Ascending aorta (tissue), 2 donors: ENCODE measurements around the gene GSAP. TPM values are rescaled to one million over a fixed set of nuclear protein-coding genes. Genes with fewer than 3 reads are reported as not detected.

Experiments
- DNase-seq, 2 donors: peaks; one replicate each; pipeline ENCODE4 v3.0.0-alpha.2; 2019; ENCODE audit warnings: low spot score in 2 of 2
- H3K27ac ChIP-seq, 2 donors: fragments of 200-600 bp; sonication (generic); one replicate each; pipeline ENCODE4 v1.5.1; 2016 to 2017; ENCODE audit warnings: mild to moderate bottlenecking in 1 of 2
- H3K27me3 ChIP-seq: fragments of 200-600 bp; sonication (generic); one replicate; pipeline ENCODE4 v1.5.1; 2017
- H3K36me3 ChIP-seq, 2 donors: fragments of 200-600 bp; sonication (generic); one replicate each; pipeline ENCODE4 v1.5.1; 2016
- H3K4me1 ChIP-seq, 2 donors: fragments of 200-600 bp; sonication (generic); one replicate each; pipeline ENCODE4 v1.5.1; 2016 to 2017; ENCODE audit warnings: mild to moderate bottlenecking in 1 of 2
- H3K4me3 ChIP-seq, 2 donors: fragments of 200-600 bp; sonication (generic); one replicate each; pipeline ENCODE4 v1.5.1; 2016 to 2017; ENCODE audit warnings: mild to moderate bottlenecking in 1 of 2
- H3K9me3 ChIP-seq, 2 donors: fragments of 200-600 bp; sonication (generic); one replicate each; pipeline ENCODE4 v1.5.1; 2016
- intact Hi-C: fragments of 100-400 bp; cut with DNase I; formaldehyde crosslinking; loops from one replicate; pipeline ENCODE4 v1.15.1; 2023
- total RNA-seq: library from RNA; depleted of rRNA; stranded (reverse); fragments of >200 nt; gene quantifications from one replicate; pipeline ENCODE4 v1.1.0, GENCODE V29; 2016
- TF ChIP-seq, protein P1 (sequence below), 3 experiments: fragments of 200-600 bp in 2 of 3; fragments of 450-650 bp in 1 of 3; sonication (generic) in 2 of 3; IDR thresholded peaks; one replicate each; pipeline ENCODE4 v1.5.1; 2016 to 2019; ENCODE audit warnings: antibody characterized with exemption in 3 of 3, mild to moderate bottlenecking in 1 of 3, moderate library complexity in 1 of 3

The GSAP gene
- total RNA-seq, 1 donor from 2014 or later = 10.9 TPM

GRCh38 chr7:77327067-77327931 is 88.8 kb downstream of the GSAP start:
- H3K27me3 ChIP-seq = no peaks in the 10 kb centered on the region
- peaks cover 26 to 57% of the 10 kb centered on the region in 2 donors for H3K4me1 ChIP-seq
- H3K36me3 ChIP-seq = no peaks in the 10 kb centered on the region
- peak; percentile 43 to 79 for DNase-seq
- TF ChIP-seq, protein P1, sequence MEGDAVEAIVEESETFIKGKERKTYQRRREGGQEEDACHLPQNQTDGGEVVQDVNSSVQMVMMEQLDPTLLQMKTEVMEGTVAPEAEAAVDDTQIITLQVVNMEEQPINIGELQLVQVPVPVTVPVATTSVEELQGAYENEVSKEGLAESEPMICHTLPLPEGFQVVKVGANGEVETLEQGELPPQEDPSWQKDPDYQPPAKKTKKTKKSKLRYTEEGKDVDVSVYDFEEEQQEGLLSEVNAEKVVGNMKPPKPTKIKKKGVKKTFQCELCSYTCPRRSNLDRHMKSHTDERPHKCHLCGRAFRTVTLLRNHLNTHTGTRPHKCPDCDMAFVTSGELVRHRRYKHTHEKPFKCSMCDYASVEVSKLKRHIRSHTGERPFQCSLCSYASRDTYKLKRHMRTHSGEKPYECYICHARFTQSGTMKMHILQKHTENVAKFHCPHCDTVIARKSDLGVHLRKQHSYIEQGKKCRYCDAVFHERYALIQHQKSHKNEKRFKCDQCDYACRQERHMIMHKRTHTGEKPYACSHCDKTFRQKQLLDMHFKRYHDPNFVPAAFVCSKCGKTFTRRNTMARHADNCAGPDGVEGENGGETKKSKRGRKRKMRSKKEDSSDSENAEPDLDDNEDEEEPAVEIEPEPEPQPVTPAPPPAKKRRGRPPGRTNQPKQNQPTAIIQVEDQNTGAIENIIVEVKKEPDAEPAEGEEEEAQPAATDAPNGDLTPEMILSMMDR (IDR thresholded peaks at IDR 0.05) = no peak
- no peaks in the 10 kb centered on the region for H3K9me3 ChIP-seq
- H3K4me3 ChIP-seq = no peak overlapping the region
- intact Hi-C loops = loop anchor here (2.0 to 5.0 kb wide), 3 partner anchors 14 to 145 kb away; no protein-coding TSS in a partner anchor
- H3K27ac ChIP-seq = peak overlapping the region; percentile 76 to 88

DNA sequence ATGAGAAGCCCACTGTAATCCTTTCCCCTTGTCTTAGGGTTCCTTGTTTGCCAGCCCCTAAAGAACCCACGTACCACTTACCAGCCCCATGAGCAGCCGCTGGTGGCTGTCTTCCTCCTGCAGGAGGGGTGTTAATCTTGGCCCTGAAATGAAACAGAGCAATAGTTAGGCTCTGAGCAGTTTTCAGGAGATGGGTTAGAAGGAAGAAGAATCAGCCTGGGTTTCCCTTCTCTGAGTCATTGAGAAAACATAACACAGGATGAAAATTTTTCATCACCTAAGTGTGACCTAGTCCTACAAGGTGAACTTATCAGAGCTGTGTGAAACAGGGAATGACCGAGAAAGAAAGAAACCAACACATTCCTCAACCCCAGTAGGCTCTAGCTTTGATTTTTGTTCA is 90.0 kb downstream of the GSAP start:
- Histone ChIP-seq H3K4me1 (peaks cover 21 to 55% of the 10 kb centered on the region in 2 donors), H3K27me3 (no peaks in the 10 kb centered on the region), H3K9me3 (no peaks in the 10 kb centered on the region), H3K36me3 (no peaks in the 10 kb centered on the region), H3K27ac (peak overlapping the region; percentile 76 to 88), H3K4me3 (no peak overlapping the region)
- TF ChIP-seq, protein P1 (IDR thresholded peaks at IDR 0.05) = no peak
- intact Hi-C loops = loop anchor here (2.0 to 5.0 kb wide), 3 partner anchors 13 to 144 kb away; no protein-coding TSS in a partner anchor
- DNase-seq = no peak

GRCh38 chr7:77321300-77321699 is 94.8 kb downstream of the GSAP start:
- Histone ChIP-seq H3K27ac (peak overlapping the region; percentile 16 to 42), H3K4me3 (no peak overlapping the region), H3K27me3 (no peaks in the 10 kb centered on the region), H3K36me3 (no peaks in the 10 kb centered on the region), H3K9me3 (no peaks in the 10 kb centered on the region), H3K4me1 (peaks cover 0 to 9% of the 10 kb centered on the region in 2 donors)
- intact Hi-C loops = no loop called here
- TF ChIP-seq, protein P1 (IDR thresholded peaks at IDR 0.05) = no peak
- DNase-seq = no peak

- H3K4me1 ChIP-seq = peaks cover 0 to 4% of the 10 kb centered on the region in 2 donors
- TF ChIP-seq, protein P1 (IDR thresholded peaks at IDR 0.05) = no peak
- intact Hi-C loops = no loop called here
- no peak for DNase-seq
- no peaks in the 10 kb centered on the region for H3K9me3 ChIP-seq
- H3K27me3 ChIP-seq = no peaks in the 10 kb centered on the region
- no peaks in the 10 kb centered on the region for H3K36me3 ChIP-seq
- peak overlapping the region in 1 of 2 donors; percentile 16 for H3K27ac ChIP-seq
- no peak overlapping the region for H3K4me3 ChIP-seq
These were observed 95.4 kb downstream of the GSAP start for GRCh38 chr7:77320714-77321113.

DNA sequence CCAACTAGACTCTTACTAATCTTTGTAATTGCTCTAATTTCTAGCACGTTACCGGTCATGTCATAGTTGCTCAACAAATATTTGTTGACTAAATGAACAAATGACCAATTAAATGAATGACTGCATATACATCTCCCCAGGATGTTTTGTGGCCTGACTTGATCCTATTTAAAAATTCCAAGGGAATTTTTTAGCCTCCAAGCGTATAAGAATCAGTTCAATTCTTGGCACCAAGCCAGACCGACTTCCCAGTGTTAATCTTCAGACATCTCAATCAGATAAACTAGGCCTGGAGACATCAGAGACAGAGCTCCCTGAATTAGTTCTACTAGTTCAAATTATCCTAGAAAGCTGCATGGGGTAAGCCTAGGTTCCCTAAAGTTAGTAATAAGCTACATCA is 96.0 kb downstream of the GSAP start:
- H3K9me3 ChIP-seq = no peaks in the 10 kb centered on the region
- no peaks in the 10 kb centered on the region for H3K36me3 ChIP-seq
- no peaks in the 10 kb centered on the region for H3K27me3 ChIP-seq
- TF ChIP-seq, protein P1 (IDR thresholded peaks at IDR 0.05) = no peak
- intact Hi-C loops = no loop called here
- H3K4me1 ChIP-seq = peaks cover 0 to 4% of the 10 kb centered on the region in 2 donors
- no peak overlapping the region for H3K27ac ChIP-seq
- no peak overlapping the region for H3K4me3 ChIP-seq
- no peak for DNase-seq
